Retinal pigment epithelial cell (primary cell): ENCODE measurements around the gene AREL1.

Experiments used
- DNase-seq: peaks from one replicate; pipeline ENCODE4 v3.0.0-alpha.2; 2010; ENCODE audit warnings: low read depth
- H3K4me3 ChIP-seq: 2 replicates; pipeline ENCODE4 v1.5.1; 2011; ENCODE audit warnings: mild to moderate bottlenecking, low read length, control low read depth, moderate library complexity
- TF ChIP-seq, protein P1 (sequence below): conservative IDR thresholded peaks from 2 replicates; pipeline ENCODE4 v1.5.1; 2011; ENCODE audit warnings: low read depth, low read length, control low read depth, inconsistent platforms

AREL1 gene

DNA sequence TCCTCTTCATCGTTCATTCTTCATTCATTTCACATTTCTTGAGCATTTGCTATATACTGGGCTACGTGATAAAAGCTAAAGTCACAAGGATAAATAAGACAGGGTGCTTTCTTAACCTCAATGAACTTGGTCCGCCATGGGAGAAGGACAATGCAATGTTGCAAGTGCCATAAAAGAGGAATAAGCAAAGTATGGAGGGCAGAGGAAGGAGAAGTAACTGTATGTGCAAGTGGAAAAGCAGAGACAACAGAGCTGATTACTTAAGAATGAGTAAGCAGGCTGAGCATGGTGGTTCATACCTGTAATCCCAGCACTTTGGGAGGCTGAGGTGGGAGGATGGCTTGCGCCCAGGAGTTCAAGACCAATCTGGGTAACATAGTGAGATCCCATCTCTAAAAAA is 14.4 kb downstream of the AREL1 start:
- TF ChIP-seq, protein P1, sequence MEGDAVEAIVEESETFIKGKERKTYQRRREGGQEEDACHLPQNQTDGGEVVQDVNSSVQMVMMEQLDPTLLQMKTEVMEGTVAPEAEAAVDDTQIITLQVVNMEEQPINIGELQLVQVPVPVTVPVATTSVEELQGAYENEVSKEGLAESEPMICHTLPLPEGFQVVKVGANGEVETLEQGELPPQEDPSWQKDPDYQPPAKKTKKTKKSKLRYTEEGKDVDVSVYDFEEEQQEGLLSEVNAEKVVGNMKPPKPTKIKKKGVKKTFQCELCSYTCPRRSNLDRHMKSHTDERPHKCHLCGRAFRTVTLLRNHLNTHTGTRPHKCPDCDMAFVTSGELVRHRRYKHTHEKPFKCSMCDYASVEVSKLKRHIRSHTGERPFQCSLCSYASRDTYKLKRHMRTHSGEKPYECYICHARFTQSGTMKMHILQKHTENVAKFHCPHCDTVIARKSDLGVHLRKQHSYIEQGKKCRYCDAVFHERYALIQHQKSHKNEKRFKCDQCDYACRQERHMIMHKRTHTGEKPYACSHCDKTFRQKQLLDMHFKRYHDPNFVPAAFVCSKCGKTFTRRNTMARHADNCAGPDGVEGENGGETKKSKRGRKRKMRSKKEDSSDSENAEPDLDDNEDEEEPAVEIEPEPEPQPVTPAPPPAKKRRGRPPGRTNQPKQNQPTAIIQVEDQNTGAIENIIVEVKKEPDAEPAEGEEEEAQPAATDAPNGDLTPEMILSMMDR, result no peak
- H3K4me3 ChIP-seq, result no peak overlapping the region
- no peak for DNase-seq

DNA sequence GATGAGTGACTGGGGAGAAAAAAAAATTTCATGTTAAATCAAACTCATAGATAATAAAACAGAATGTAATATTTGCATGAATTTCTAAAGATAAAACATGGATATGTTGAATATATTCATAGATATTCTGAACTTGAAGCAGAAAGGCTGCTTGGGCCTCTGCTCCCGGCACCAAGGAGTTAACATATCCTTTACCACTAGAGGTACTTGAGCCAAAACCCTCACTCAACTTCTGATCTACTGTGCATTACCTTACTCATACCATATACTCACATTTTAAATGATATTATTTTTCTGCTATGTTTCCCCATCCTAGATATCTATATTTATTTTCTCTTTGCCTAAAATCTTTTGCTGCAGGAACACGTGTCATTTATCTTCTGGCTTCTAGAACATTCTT is 14.9 kb downstream of the AREL1 start:
- DNase-seq, result no peak
- H3K4me3 ChIP-seq, result no peak overlapping the region
- TF ChIP-seq, protein P1, result no peak

DNA sequence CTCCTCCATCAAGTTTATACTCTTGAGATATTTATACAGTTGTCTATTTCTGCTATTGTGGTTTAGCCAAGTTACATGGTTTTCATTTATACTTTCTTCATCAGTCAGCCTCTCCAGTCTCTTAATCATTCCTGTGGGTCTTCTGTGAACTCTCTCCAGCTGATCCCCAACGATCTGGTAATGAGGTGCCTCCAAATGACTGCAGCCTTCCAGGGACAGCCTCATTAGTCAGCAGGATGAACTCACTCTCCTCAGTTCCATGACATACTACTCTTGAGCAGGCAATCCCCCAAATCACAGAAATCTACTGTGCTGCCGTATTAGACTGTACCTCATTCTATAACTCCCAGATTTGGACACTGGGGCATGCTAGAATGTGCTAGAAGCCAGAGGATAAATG is 15.3 kb downstream of the AREL1 start:
- H3K4me3 ChIP-seq, result no peak overlapping the region
- no peak for DNase-seq
- TF ChIP-seq, protein P1, result no peak

DNA sequence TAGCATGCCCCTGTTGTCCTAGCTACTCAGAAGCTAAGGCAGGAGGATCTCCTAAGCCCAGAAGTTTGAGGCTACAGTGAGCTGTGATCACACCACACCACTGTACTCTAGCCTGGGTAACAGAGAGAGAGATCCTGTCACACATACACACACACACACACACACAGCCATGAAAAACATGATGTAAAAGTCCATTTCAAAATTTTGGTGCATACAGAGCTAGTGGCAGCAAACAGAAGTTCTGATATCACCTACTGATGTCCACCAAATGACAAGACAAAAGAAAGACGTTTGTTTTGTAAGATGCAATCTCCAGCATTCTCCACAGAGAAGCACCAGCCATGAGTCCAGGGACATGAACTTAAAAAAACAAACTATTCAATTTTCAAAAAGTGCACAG is 15.9 kb downstream of the AREL1 start:
- H3K4me3 ChIP-seq, result no peak overlapping the region
- TF ChIP-seq, protein P1, result no peak
- DNase-seq, result no peak

DNA sequence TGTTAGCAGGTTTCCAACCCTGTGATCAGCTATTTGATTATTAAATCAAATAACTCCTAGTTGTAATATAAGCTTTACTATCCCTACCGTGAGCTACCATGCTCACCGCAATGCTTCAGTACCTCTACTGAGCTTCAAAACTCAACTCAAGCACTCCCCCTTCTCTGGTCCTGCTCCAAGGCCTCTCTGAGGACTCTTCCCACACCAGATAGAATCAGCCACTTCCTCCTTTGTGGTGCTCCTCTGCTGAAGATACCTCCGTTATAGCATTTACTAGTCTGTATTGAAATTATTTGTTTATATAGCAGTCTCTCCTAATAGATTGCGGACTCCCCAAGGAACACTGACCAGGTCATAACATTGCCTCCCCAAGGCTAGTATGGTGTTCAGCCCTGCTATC is 17.5 kb downstream of the AREL1 start:
- no peak for DNase-seq
- TF ChIP-seq, protein P1, result no peak
- no peak overlapping the region for H3K4me3 ChIP-seq

DNA sequence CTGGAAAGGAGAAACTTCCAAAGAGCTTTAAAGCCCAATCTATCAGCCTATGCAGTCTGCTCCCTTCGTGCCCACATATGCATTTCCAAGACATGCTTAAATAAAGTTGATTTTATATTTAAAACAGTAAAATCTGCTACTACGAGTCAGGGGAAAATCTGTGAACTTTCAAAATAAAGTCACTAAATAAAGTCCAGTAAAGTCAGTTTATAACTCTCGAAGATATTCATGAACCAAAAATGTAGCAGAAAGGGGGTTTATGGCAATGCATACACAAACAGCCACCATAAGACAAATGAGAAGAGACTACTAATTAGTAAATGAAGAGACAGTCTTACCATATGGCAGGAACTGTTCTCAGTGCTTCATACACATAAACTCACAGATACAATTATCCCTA is 19.7 kb downstream of the AREL1 start:
- H3K4me3 ChIP-seq, result no peak overlapping the region
- TF ChIP-seq, protein P1, result no peak
- DNase-seq, result no peak

DNA sequence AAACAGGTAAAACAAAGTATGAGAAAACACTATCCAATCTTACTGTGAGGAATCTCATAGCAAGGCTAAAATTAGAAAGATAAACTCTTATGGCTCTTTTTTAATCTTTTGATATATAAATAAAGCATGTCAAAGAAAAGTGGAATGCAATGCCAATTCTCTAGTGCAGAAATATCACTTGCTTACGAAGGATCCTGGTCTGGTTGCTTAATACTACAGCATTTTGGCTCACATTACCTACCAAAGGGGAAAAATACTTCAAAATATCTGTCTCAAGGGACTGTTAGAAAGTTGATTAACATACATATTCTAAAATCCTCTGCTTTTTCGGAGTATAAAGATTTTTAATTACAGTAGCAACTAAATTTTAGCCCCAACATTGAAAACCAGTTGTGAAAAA is 21.4 kb downstream of the AREL1 start:
- H3K4me3 ChIP-seq, result no peak overlapping the region
- DNase-seq, result no peak
- TF ChIP-seq, protein P1, result no peak
